K562 (cell line): ENCODE data around the gene PLAC9. TPM values are rescaled to one million over a fixed set of nuclear protein-coding genes. Genes with fewer than 3 reads are reported as not detected.

Experiments
- CHCHD3 ChIP-seq: fragments of 250-450 bp; sonication (Bioruptor Pico); IDR thresholded peaks from 2 replicates; pipeline ENCODE4 v2.1.2; 2022; ENCODE audit warnings: mild to moderate bottlenecking
- CHD1 ChIP-seq: fragments of 200-600 bp; sonication (generic); IDR thresholded peaks from one replicate; pipeline ENCODE4 v1.6.1; 2012; ENCODE audit warnings: mild to moderate bottlenecking, moderate library complexity, low read length, inconsistent platforms
- CTBP1 ChIP-seq: fragments of 450-650 bp; IDR thresholded peaks from 2 replicates; pipeline ENCODE4 v1.6.1; 2016; ENCODE audit warnings: borderline replicate concordance
- CUX1 ChIP-seq: fragments of 200-800 bp; sonication (Bioruptor generic); IDR thresholded peaks from 2 replicates; pipeline ENCODE4 v1.6.1; 2016; ENCODE audit warnings: missing genetic modification characterization, missing compliant biosample characterization
- ETV1 ChIP-seq: fragments of 450-650 bp; conservative IDR thresholded peaks from 2 replicates; pipeline ENCODE4 v1.6.1; 2016; ENCODE audit warnings: missing genetic modification characterization, control low read depth, low read depth, missing compliant biosample characterization
- FUS ChIP-seq: fragments of 200-400 bp; formaldehyde crosslinking; optimal IDR thresholded peaks from 2 replicates; pipeline ENCODE3; 2017; ENCODE audit warnings: low read depth, low read length
- MTA1 ChIP-seq: fragments of 450-650 bp; IDR thresholded peaks from 2 replicates; pipeline ENCODE4 v1.6.1; 2017; ENCODE audit warnings: borderline replicate concordance
- PKNOX1 ChIP-seq: fragments of 450-650 bp; IDR thresholded peaks from 2 replicates; pipeline ENCODE4 v1.6.1; 2016
- POLR2AphosphoS5 ChIP-seq: IDR thresholded peaks from 2 replicates; pipeline ENCODE4 v1.6.1; 2011; ENCODE audit warnings: mild to moderate bottlenecking, low read depth, low read length, moderate library complexity; ENCODE audit not compliant: control insufficient read depth, insufficient read depth
- PTTG1 ChIP-seq: fragments of 450-650 bp; IDR thresholded peaks from 2 replicates; pipeline ENCODE4 v1.6.1; 2016; ENCODE audit warnings: low read depth, mild to moderate bottlenecking, missing genetic modification characterization, missing compliant biosample characterization
- RAD51 ChIP-seq: fragments of 450-650 bp; IDR thresholded peaks from 2 replicates; pipeline ENCODE4 v1.7.1; 2016; ENCODE audit warnings: low read depth, mild to moderate bottlenecking, borderline replicate concordance
- SREBF1 ChIP-seq: fragments of 150-350 bp; IDR thresholded peaks from 2 replicates; pipeline ENCODE4 v1.6.1; 2014; ENCODE audit warnings: antibody characterized with exemption, low read depth, low read length, borderline replicate concordance
- SRSF9 ChIP-seq: fragments of 200-400 bp; formaldehyde crosslinking; IDR thresholded peaks from 2 replicates; pipeline ENCODE4 v1.6.1; 2017; ENCODE audit warnings: low read depth, low read length, borderline replicate concordance
- TCF15 ChIP-seq: fragments of 250-450 bp; sonication (Bioruptor Pico); IDR thresholded peaks from 2 replicates; pipeline ENCODE4 v1.8.0; 2022; ENCODE audit warnings: moderate library complexity, mild to moderate bottlenecking, inconsistent platforms
- ZC3H8 ChIP-seq: fragments of 450-650 bp; IDR thresholded peaks from 2 replicates; pipeline ENCODE4 v1.6.1; 2017
- ZFP1 ChIP-seq: fragments of 450-650 bp; formaldehyde crosslinking; IDR thresholded peaks from 2 replicates; pipeline ENCODE4 v1.4.0; 2020; ENCODE audit warnings: mild to moderate bottlenecking, mixed read lengths
- ZNF696 ChIP-seq: fragments of 250-450 bp; sonication (Bioruptor Pico); conservative IDR thresholded peaks from 2 replicates; pipeline ENCODE4 v1.4.0; 2020; ENCODE audit warnings: mild to moderate bottlenecking, moderate library complexity
- polyA plus RNA-seq, 8 experiments: library from polyadenylated mRNA; depleted of rRNA in 4 of 8; stranded (reverse) in 5 of 8; unstranded in 3 of 8; fragments of >200 nt; fragmentation: Nextera tagmentation in 2 of 8; fragmentation: Illumina TruSeq in 1 of 8; extraction: Ambion mirVana in 2 of 8; extraction: Trizol in 1 of 8; gene quantifications; 2 replicates each; pipeline versions ENCODE4 v1.2.1 to v1.2.3, GENCODE V29; 2011 to 2014; ENCODE audit warnings: inconsistent platforms in 1 of 8, missing spikeins in 1 of 8
- total RNA-seq, 7 experiments: library from RNA; depleted of rRNA in 6 of 7; stranded (reverse); fragments of >200 nt in 6 of 7; fragmentation: Illumina TruSeq in 2 of 7; extraction: Trizol in 2 of 7; gene quantifications; 2 replicates each; pipeline versions ENCODE4 v1.2.1 to v1.2.3, GENCODE V29; 2011 to 2021; ENCODE audit warnings: low replicate concordance in 1 of 7
- TF ChIP-seq, protein P1 (sequence below), 2 experiments: fragments of 450-650 bp; IDR thresholded peaks; 2 replicates each; pipeline ENCODE4 v1.6.1; 2018; ENCODE audit warnings: mild to moderate bottlenecking in 2 of 2, low read depth in 1 of 2; ENCODE audit not compliant: partially characterized antibody in 2 of 2

The PLAC9 gene
- total and polyA plus RNA-seq, 9 of the 15 experiments (the other 6 are each of a cell fraction or from before 2014, with no cell fraction given) = not detected

GRCh38 chr10:80158598-80159127 is 26.1 kb downstream of the PLAC9 start (continued):
- peak; percentile 33; the same call in 1 of the 2 replicates for TF ChIP-seq PKNOX1
- no peak for TF ChIP-seq SREBF1
- peak; percentile 91 for TF ChIP-seq ETV1
- no peak for TF ChIP-seq ZFP1
- no peak for TF ChIP-seq SRSF9
- TF ChIP-seq CTBP1 = peak; percentile 68
- TF ChIP-seq MTA1 = no peak
- no peak for TF ChIP-seq CUX1
- no peak for TF ChIP-seq PTTG1 (tag)
- no peak for TF ChIP-seq FUS
- no peak for TF ChIP-seq RAD51
- no peak for TF ChIP-seq CHCHD3 (CRISPR knock-in tag)
- TF ChIP-seq ZC3H8 = no peak
- no peak; the same call in 1 of the 2 replicates for TF ChIP-seq POLR2AphosphoS5
- TF ChIP-seq CHD1 = no peak
- TF ChIP-seq, protein P1, sequence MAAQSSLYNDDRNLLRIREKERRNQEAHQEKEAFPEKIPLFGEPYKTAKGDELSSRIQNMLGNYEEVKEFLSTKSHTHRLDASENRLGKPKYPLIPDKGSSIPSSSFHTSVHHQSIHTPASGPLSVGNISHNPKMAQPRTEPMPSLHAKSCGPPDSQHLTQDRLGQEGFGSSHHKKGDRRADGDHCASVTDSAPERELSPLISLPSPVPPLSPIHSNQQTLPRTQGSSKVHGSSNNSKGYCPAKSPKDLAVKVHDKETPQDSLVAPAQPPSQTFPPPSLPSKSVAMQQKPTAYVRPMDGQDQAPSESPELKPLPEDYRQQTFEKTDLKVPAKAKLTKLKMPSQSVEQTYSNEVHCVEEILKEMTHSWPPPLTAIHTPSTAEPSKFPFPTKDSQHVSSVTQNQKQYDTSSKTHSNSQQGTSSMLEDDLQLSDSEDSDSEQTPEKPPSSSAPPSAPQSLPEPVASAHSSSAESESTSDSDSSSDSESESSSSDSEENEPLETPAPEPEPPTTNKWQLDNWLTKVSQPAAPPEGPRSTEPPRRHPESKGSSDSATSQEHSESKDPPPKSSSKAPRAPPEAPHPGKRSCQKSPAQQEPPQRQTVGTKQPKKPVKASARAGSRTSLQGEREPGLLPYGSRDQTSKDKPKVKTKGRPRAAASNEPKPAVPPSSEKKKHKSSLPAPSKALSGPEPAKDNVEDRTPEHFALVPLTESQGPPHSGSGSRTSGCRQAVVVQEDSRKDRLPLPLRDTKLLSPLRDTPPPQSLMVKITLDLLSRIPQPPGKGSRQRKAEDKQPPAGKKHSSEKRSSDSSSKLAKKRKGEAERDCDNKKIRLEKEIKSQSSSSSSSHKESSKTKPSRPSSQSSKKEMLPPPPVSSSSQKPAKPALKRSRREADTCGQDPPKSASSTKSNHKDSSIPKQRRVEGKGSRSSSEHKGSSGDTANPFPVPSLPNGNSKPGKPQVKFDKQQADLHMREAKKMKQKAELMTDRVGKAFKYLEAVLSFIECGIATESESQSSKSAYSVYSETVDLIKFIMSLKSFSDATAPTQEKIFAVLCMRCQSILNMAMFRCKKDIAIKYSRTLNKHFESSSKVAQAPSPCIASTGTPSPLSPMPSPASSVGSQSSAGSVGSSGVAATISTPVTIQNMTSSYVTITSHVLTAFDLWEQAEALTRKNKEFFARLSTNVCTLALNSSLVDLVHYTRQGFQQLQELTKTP (IDR thresholded peaks at IDR 0.05; ENCODE audit: low read depth in 1 of 2, partially characterized antibody in 2 of 2) = peak in 1 of 2 experiments; percentile 34
- TF ChIP-seq TCF15 (CRISPR knock-in tag) = no peak
- no peak for TF ChIP-seq ZNF696 (CRISPR knock-in tag)
